Measurements from ENCODE around the gene GAA. TPM values are rescaled to one million over a fixed set of nuclear protein-coding genes. Genes with fewer than 3 reads are reported as not detected.

Gene GAA
- total RNA-seq = 10 to 100 TPM; 15.0 to 33.0 TPM

DNA sequence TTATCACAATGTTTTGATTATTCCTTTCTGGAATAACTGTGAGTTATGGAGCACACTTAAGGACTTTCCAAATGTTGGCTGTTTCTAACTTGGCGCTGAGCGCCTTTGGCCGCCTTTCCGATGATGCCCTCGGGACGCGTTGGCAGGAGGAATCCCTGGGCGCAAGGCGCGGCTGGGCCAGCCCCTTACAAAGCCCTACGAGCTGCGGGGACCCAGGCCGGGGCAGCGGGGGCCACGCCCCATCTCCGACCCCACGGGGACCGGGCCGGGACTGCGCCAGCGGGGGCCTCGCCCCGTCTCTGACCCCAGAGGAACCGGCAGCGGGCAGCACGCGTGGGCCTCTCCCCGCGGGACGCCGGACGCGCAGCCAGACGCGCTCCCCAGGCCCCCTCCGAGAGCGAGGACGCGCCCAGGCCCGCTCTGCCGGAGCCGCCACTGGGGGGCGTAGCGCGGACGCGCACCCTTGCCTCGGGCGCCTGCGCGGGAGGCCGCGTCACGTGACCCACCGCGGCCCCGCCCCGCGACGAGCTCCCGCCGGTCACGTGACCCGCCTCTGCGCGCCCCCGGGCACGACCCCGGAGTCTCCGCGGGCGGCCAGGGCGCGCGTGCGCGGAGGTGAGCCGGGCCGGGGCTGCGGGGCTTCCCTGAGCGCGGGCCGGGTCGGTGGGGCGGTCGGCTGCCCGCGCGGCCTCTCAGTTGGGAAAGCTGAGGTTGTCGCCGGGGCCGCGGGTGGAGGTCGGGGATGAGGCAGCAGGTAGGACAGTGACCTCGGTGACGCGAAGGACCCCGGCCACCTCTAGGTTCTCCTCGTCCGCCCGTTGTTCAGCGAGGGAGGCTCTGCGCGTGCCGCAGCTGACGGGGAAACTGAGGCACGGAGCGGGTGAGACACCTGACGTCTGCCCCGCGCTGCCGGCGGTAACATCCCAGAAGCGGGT, at the start of gene GAA:
Gene GAA (plus strand): TSS at position 571 of the 935 bp plus-strand sequence. CDS start 3,006 bp downstream, outside the sequence.
- H3K27me3 Mint-ChIP-seq = no peaks in the 10 kb centered on the region

DNA sequence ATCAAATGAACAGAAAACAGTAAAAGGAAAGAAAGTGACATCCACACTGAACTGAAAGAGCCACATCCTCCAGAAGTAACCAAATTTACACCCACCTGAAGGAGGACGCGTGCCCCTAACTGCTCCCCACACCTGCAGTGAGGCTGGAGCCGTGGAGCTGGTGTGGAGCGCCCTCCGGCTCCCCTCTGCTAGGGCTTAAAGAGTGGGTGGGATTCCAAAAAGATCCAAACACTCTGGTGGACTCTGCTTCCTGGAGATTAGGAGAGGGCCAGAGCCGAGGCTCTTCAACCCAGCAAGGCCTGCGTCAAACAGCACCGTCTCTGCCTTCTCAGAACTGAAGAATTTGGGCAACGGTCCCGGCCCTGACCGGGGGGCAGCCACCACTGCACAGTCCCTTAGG, 49.7 kb upstream of the GAA start:
- Mint-ChIP-seq H3K9me3 (no peaks in the 10 kb centered on the region), H3K4me1 (no peaks in the 10 kb centered on the region), H3K4me3 (no peak overlapping the region), H3K27ac (no peak overlapping the region), H3K27me3 (no peaks in the 10 kb centered on the region), H3K36me3 (ENCODE audit: low read depth) (no peaks in the 10 kb centered on the region)
- ATAC-seq (replicated peaks) = no peak

More for the DNA sequence above, at the start of gene GAA:
- ATAC-seq (replicated peaks) = peak; percentile 89
- Mint-ChIP-seq H3K36me3 (ENCODE audit: low read depth) (no peaks in the 10 kb centered on the region), H3K4me3 (peak within 1 kb of the TSS; percentile 94), H3K9me3 (no peaks in the 10 kb centered on the region), H3K4me1 (peaks cover 19% of the 10 kb centered on the region), H3K27ac (peak within 1 kb of the TSS; percentile 92)

DNA sequence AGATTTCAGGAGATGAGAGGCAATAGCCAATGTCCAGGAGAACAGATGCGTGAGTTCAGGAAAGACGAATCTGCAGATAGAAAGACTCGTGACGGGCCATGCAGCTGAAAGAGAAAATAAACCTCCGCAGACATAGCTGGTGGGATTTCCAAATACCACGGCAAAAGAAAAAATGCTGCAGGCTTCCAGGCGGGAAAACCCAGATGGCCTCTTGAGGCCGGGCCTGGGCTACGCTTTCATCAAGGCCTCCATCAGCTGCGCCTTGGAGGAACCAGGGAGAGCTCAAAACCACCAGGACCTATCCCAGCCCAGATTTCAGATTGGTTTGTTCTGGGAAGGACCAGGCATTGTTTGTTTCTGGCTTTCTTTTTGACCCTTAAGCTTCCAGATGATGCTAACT, 48.3 kb upstream of the GAA start:
- no peaks in the 10 kb centered on the region for H3K27me3 Mint-ChIP-seq
- ATAC-seq (replicated peaks) = no peak
- no peaks in the 10 kb centered on the region for H3K36me3 Mint-ChIP-seq (ENCODE audit: low read depth)
- no peaks in the 10 kb centered on the region for H3K4me1 Mint-ChIP-seq
- H3K9me3 Mint-ChIP-seq = no peaks in the 10 kb centered on the region
- H3K27ac Mint-ChIP-seq = no peak overlapping the region
- H3K4me3 Mint-ChIP-seq = no peak overlapping the region

GRCh38 chr17:80055597-80055996, 45.8 kb upstream of the GAA start:
- Mint-ChIP-seq H3K27me3 (no peaks in the 10 kb centered on the region), H3K27ac (no peak overlapping the region), H3K9me3 (no peaks in the 10 kb centered on the region), H3K4me1 (no peaks in the 10 kb centered on the region), H3K4me3 (no peak overlapping the region), H3K36me3 (ENCODE audit: low read depth) (no peaks in the 10 kb centered on the region)
- ATAC-seq (replicated peaks) = no peak

DNA sequence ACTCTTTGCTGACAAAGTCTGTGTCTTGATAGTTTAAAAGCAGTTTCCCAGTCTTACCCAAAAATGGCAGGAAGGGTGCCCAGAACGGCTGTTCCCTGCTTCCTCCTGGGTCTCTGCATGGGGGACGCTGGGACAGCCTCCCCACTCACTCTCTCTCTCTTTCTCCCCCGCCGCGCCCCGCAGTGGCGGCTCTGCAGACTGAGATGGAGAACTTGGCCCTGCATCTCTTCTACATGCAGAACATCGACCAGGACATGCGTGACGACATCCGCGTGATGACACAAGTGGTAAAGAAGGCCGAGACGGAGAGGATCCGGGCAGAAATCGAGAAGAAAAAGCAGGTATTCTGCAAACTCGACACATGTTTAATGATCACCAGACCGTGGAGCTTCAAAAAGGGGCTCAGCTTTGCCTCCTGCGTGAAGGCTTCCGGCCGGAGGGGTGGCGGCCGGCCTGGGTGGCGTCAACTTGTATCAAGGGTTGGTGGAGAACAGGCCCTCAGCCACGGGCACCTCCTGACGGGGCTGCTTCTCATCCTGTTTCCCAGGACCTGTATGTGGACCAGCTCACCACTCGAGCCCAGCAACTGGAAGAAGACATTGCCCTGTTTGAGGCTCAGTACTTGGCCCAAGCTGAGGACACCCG, 42.9 kb upstream of the GAA start:
- Mint-ChIP-seq H3K27ac (no peak overlapping the region), H3K27me3 (no peaks in the 10 kb centered on the region), H3K36me3 (ENCODE audit: low read depth) (no peaks in the 10 kb centered on the region), H3K4me1 (no peaks in the 10 kb centered on the region), H3K9me3 (no peaks in the 10 kb centered on the region), H3K4me3 (no peak overlapping the region)
- ATAC-seq (replicated peaks) = no peak

GRCh38 chr17:80060644-80061043, 40.7 kb upstream of the GAA start:
- no peaks in the 10 kb centered on the region for H3K27me3 Mint-ChIP-seq
- no peak for ATAC-seq (replicated peaks)
- no peak overlapping the region for H3K27ac Mint-ChIP-seq
- H3K36me3 Mint-ChIP-seq (ENCODE audit: low read depth) = no peaks in the 10 kb centered on the region
- no peak overlapping the region for H3K4me3 Mint-ChIP-seq
- no peaks in the 10 kb centered on the region for H3K4me1 Mint-ChIP-seq
- H3K9me3 Mint-ChIP-seq = no peaks in the 10 kb centered on the region

- no peak overlapping the region for H3K27ac Mint-ChIP-seq
- H3K36me3 Mint-ChIP-seq (ENCODE audit: low read depth) = no peaks in the 10 kb centered on the region
- no peak for ATAC-seq (replicated peaks)
- H3K9me3 Mint-ChIP-seq = no peaks in the 10 kb centered on the region
- no peak overlapping the region for H3K4me3 Mint-ChIP-seq
- H3K4me1 Mint-ChIP-seq = no peaks in the 10 kb centered on the region
- no peaks in the 10 kb centered on the region for H3K27me3 Mint-ChIP-seq
These were observed 40.0 kb upstream of the GAA start for GRCh38 chr17:80061421-80061820.

DNA sequence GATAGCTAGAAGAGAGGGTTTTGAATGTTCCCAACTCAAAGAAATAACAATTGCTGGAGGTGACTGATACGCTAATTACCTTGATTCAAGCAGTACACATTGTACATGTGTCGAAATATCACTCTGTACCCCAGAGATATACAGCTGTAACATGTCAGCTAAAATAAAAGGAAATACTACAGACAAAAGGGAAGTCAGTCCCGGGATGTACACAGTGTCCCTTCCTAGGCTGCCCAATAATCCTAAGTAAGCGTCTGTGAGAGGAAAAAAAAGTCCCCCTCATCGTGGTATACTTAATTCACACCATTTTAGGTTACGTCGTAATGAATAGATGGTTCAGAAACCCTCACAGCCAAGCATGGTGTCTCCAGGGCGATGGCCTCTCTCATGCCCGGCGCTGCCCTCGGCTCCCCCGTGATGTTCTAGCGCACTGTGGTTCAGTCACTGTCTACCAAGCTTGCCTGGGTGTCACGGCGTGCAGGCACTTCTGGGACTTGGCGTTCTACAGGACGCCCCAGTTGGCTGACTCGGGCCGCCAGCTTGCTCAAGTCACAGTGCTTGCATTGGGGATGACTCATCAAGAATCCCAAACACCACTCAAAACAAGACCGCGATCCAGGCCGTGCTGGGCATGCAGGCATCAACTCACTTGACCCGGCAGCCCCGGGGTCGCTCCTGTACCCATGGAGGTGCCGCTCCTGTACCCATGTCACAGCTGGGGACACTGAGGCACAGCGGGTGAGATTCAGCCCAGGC, 37.4 kb upstream of the GAA start:
- H3K4me3 Mint-ChIP-seq = no peak overlapping the region
- ATAC-seq (replicated peaks) = no peak
- no peaks in the 10 kb centered on the region for H3K4me1 Mint-ChIP-seq
- no peak overlapping the region for H3K27ac Mint-ChIP-seq
- peaks cover 5% of the 10 kb centered on the region for H3K27me3 Mint-ChIP-seq
- H3K9me3 Mint-ChIP-seq = no peaks in the 10 kb centered on the region
- no peaks in the 10 kb centered on the region for H3K36me3 Mint-ChIP-seq (ENCODE audit: low read depth)

DNA sequence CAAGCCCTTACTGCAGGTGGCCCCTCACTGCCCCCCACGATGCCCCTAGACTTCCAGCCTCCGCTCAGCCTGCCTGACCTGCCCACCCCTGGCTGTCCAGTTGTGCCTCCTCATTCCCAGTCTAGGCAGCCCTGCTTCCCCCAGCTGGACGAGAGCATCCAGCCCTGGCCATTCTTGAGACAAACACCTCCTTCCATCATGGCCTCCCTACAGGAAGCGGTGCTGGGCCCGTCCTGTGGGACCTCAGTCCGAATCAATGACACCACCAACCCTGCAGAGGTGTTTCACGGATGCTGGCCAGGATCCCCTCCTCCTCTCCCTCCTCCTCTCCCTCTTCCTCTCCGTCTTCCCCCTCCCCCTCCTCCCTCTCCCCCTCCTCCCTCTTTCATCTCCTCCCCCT, 36.7 kb upstream of the GAA start:
- Mint-ChIP-seq H3K27ac (no peak overlapping the region), H3K9me3 (no peaks in the 10 kb centered on the region), H3K4me3 (no peak overlapping the region), H3K27me3 (peaks cover 5% of the 10 kb centered on the region), H3K4me1 (no peaks in the 10 kb centered on the region), H3K36me3 (ENCODE audit: low read depth) (no peaks in the 10 kb centered on the region)
- no peak for ATAC-seq (replicated peaks)

GRCh38 chr17:80065478-80066170, 35.8 kb upstream of the GAA start:
- peaks cover 5% of the 10 kb centered on the region for H3K27me3 Mint-ChIP-seq
- H3K36me3 Mint-ChIP-seq (ENCODE audit: low read depth) = no peaks in the 10 kb centered on the region
- no peak overlapping the region for H3K4me3 Mint-ChIP-seq
- ATAC-seq (replicated peaks) = no peak
- no peaks in the 10 kb centered on the region for H3K9me3 Mint-ChIP-seq
- no peak overlapping the region for H3K27ac Mint-ChIP-seq
- no peaks in the 10 kb centered on the region for H3K4me1 Mint-ChIP-seq

- no peak overlapping the region for H3K27ac Mint-ChIP-seq
- H3K9me3 Mint-ChIP-seq = no peaks in the 10 kb centered on the region
- no peaks in the 10 kb centered on the region for H3K4me1 Mint-ChIP-seq
- H3K4me3 Mint-ChIP-seq = no peak overlapping the region
- H3K27me3 Mint-ChIP-seq = peaks cover 5% of the 10 kb centered on the region
- H3K36me3 Mint-ChIP-seq (ENCODE audit: low read depth) = no peaks in the 10 kb centered on the region
- no peak for ATAC-seq (replicated peaks)
These were observed 33.9 kb upstream of the GAA start for GRCh38 chr17:80067393-80067986.

GRCh38 chr17:80068301-80069222, 32.8 kb upstream of the GAA start:
- Mint-ChIP-seq H3K36me3 (ENCODE audit: low read depth) (no peaks in the 10 kb centered on the region), H3K27ac (peak overlapping the region; percentile 68), H3K27me3 (peaks cover 5% of the 10 kb centered on the region), H3K4me1 (no peaks in the 10 kb centered on the region), H3K4me3 (no peak overlapping the region), H3K9me3 (no peaks in the 10 kb centered on the region)
- ATAC-seq (replicated peaks) = no peak
